22Rv1 (cell line): ENCODE results near the gene SACM1L.
"Not testable (repeated sequence)": the region's sequence is repeated elsewhere in the genome, so short reads cannot be mapped to it uniquely, and the experiment has no call there.

Experiments used
- H3K27ac ChIP-seq: fragments of 450-650 bp; 2 replicates; pipeline ENCODE4 v1.5.1; 2017
- CTCF ChIP-seq: fragments of 450-650 bp; IDR thresholded peaks from 2 replicates; pipeline ENCODE4 v1.5.1; 2017; ENCODE audit warnings: mild to moderate bottlenecking
- ZFX ChIP-seq: fragments of 450-650 bp; IDR thresholded peaks from 2 replicates; pipeline ENCODE4 v1.6.1; 2017; ENCODE audit warnings: antibody characterized with exemption, borderline replicate concordance

Gene SACM1L

GRCh38 chr3:45693941-45694521 lies 4.8 kb downstream of the SACM1L start:
- H3K27ac ChIP-seq: no peak overlapping the region
- TF ChIP-seq ZFX: no peak
- no peak for TF ChIP-seq CTCF

GRCh38 chr3:45695166-45695565 lies 6.0 kb downstream of the SACM1L start:
- not testable (repeated sequence) for H3K27ac ChIP-seq

- TF ChIP-seq ZFX (no peak), CTCF (no peak)
- H3K27ac ChIP-seq: no peak overlapping the region
Observed at GRCh38 chr3:45700570-45701073, 11.4 kb downstream of the SACM1L start.

- no peak overlapping the region for H3K27ac ChIP-seq
- TF ChIP-seq ZFX: no peak
- TF ChIP-seq CTCF: no peak
Observed at GRCh38 chr3:45701172-45701867, 12.1 kb downstream of the SACM1L start.

GRCh38 chr3:45704301-45704943 lies 15.2 kb downstream of the SACM1L start:
- no peak for TF ChIP-seq ZFX
- TF ChIP-seq CTCF: no peak

GRCh38 chr3:45705839-45706808 lies 16.9 kb downstream of the SACM1L start:
- TF ChIP-seq CTCF (no peak), ZFX (no peak)
- H3K27ac ChIP-seq: no peak overlapping the region

More at GRCh38 chr3:45704301-45704943, 15.2 kb downstream of the SACM1L start:
- H3K27ac ChIP-seq: no peak overlapping the region

- no peak overlapping the region for H3K27ac ChIP-seq
- no peak for TF ChIP-seq ZFX
- TF ChIP-seq CTCF: no peak
Observed at GRCh38 chr3:45711931-45712330, 22.7 kb downstream of the SACM1L start.
